ENCODE data around the gene RGSL1. TPM values are rescaled to one million over a fixed set of nuclear protein-coding genes. Genes with fewer than 3 reads are reported as not detected.
"Not testable (repeated sequence)": the region's sequence is repeated elsewhere in the genome, so short reads cannot be mapped to it uniquely, and the experiment has no call there.

RGSL1 gene
- total and polyA plus RNA-seq, 9 donors: not detected

DNA sequence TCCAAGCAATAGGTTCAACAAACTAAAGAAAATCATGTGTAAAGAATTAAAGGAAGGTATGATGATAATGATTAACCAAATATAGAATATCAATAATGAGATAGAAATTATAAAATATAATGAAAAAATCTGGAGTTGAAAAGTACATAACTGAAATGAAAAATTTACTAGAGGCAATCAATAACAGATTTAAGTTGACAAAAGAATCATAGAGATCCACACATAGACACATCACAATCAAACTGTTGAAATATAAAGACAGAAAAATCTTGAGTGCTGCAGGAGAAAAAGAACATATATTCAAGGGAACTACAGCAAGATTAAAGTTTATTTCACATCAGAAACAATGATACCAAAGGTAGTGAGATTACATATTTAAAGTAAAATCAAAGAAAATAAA, 75.4 kb downstream of the RGSL1 start:
- Histone ChIP-seq H3K4me1 (ENCODE audit: insufficient read depth) (no peaks in the 10 kb centered on the region), H3K27ac (no peak overlapping the region), H3K4me3 (no peak overlapping the region), H3K27me3 (no peaks in the 10 kb centered on the region), H3K36me3 (no peaks in the 10 kb centered on the region), H3K9me3 (no peaks in the 10 kb centered on the region)
- intact Hi-C loops (cut with DNase I): no loop called here
- no peak for DNase-seq
- TF ChIP-seq POLR2A (IDR thresholded peaks at IDR 0.05) (no peak), EP300 (IDR thresholded peaks at IDR 0.05) (no peak)
- TF ChIP-seq, protein P1, sequence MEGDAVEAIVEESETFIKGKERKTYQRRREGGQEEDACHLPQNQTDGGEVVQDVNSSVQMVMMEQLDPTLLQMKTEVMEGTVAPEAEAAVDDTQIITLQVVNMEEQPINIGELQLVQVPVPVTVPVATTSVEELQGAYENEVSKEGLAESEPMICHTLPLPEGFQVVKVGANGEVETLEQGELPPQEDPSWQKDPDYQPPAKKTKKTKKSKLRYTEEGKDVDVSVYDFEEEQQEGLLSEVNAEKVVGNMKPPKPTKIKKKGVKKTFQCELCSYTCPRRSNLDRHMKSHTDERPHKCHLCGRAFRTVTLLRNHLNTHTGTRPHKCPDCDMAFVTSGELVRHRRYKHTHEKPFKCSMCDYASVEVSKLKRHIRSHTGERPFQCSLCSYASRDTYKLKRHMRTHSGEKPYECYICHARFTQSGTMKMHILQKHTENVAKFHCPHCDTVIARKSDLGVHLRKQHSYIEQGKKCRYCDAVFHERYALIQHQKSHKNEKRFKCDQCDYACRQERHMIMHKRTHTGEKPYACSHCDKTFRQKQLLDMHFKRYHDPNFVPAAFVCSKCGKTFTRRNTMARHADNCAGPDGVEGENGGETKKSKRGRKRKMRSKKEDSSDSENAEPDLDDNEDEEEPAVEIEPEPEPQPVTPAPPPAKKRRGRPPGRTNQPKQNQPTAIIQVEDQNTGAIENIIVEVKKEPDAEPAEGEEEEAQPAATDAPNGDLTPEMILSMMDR (IDR thresholded peaks at IDR 0.05): no peak

DNA sequence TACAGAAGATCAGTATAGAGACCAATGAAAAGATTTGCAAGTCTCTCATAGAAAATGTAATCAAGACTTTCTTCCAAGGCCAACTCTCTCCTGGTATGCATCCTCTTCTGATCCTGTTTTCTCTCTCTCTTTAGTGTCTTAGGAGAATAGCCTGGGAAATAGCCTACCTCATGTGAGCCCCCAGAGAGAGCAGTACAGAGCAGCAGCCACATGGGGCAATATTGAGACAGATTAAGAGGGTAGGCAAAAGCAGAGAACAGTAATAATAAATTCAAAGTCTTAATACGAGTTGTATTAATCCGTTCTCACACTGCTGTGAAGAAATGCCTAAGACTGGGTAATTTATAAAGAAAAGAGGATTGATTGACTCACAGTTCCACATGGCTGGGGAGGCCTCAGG, 77.7 kb downstream of the RGSL1 start:
- TF ChIP-seq EP300 (IDR thresholded peaks at IDR 0.05): no peak
- TF ChIP-seq, protein P1 (IDR thresholded peaks at IDR 0.05): no peak
- no peak for TF ChIP-seq POLR2A (IDR thresholded peaks at IDR 0.05)
- WGBS, 3 donors: 73 to 78% (median 76%) methylated on average over 2 of the region's 2 CpGs
- H3K27ac ChIP-seq: no peak overlapping the region

DNA sequence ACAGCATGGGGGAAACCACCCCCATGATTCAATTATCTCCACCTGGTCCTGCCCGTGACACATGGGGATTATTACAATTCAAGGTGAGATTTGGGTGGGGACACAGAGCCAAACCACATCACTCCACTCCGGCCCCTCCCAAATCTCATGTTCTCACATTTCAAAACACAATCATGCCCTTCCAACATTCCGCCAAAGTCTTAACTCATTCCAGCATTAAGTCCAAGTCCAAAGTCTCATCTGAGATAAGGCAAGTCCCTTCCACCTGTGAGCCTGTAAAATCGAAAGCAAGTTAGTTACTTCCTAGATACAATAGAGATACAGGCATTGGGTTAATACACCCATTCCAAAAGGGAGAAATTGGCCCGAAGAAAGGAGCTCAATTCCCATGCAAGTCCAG, 78.3 kb downstream of the RGSL1 start:
- DNase-seq; H3K27ac ChIP-seq; H3K4me1 ChIP-seq (ENCODE audit: insufficient read depth); H3K36me3 ChIP-seq; H3K27me3 ChIP-seq; H3K9me3 ChIP-seq; H3K4me3 ChIP-seq; intact Hi-C loops (cut with DNase I): not testable (repeated sequence)
- 81 to 88% (median 83%) methylated on average over 5 of the region's 5 CpGs for WGBS, 3 donors

More for the DNA sequence above, 77.7 kb downstream of the RGSL1 start:
- intact Hi-C loops (cut with DNase I): no loop called here
- Histone ChIP-seq H3K9me3 (no peaks in the 10 kb centered on the region), H3K4me3 (no peak overlapping the region), H3K27me3 (no peaks in the 10 kb centered on the region), H3K36me3 (no peaks in the 10 kb centered on the region), H3K4me1 (ENCODE audit: insufficient read depth) (no peaks in the 10 kb centered on the region)
- DNase-seq: no peak

DNA sequence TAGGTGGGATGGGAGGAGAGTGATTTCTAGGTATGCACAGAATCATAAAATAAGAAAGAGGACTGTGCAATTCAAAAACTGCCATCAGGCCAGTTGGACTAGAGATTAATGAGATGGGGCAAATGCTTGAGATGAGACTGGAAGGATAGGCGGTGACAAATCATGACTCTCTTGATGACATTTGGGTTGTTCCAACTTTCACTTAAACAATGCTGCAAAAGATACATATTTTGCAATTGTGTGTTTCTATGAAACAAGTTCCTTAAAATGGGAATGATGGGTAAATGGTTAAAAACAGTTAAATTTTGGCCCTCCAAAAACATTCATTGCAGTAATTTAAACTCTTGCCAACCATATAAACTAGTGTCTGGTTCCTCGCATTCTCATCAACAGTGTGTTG, 84.0 kb downstream of the RGSL1 start:
- Histone ChIP-seq H3K36me3 (no peaks in the 10 kb centered on the region), H3K27ac (no peak overlapping the region), H3K27me3 (no peaks in the 10 kb centered on the region), H3K4me3 (no peak overlapping the region), H3K4me1 (ENCODE audit: insufficient read depth) (no peaks in the 10 kb centered on the region), H3K9me3 (no peaks in the 10 kb centered on the region)
- TF ChIP-seq, protein P1 (IDR thresholded peaks at IDR 0.05): no peak
- TF ChIP-seq EP300 (IDR thresholded peaks at IDR 0.05): no peak
- DNase-seq: no peak
- WGBS, 3 donors: 93 to 97% (median 96%) methylated on average over 2 of the region's 2 CpGs
- intact Hi-C loops (cut with DNase I): no loop called here

DNA sequence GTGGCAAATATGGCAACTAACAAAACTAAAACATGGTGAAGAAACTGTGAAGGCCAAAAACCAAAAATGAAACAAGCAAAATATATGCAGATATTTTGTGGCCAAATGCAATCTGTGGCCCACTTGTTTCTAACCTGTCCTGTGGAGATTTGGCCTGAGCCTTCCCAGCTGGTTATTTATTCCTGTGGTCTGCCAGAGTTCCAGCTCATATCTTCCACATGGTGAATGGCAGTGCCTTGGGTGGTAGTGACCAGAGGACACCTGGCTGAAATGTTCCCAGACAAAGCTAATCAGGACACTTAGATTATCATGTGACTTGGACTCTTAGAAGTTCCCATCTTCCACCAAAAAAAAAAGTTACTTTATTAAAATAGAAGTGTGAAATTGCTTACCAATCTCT, 99.4 kb downstream of the RGSL1 start:
- no peak for DNase-seq
- no peak overlapping the region for H3K4me3 ChIP-seq
- no peaks in the 10 kb centered on the region for H3K4me1 ChIP-seq (ENCODE audit: insufficient read depth)
- no peak overlapping the region for H3K27ac ChIP-seq
- H3K9me3 ChIP-seq: no peaks in the 10 kb centered on the region
- H3K36me3 ChIP-seq: no peaks in the 10 kb centered on the region
- intact Hi-C loops (cut with DNase I): no loop called here
- H3K27me3 ChIP-seq: no peaks in the 10 kb centered on the region
- no peak for TF ChIP-seq POLR2A (IDR thresholded peaks at IDR 0.05)

DNA sequence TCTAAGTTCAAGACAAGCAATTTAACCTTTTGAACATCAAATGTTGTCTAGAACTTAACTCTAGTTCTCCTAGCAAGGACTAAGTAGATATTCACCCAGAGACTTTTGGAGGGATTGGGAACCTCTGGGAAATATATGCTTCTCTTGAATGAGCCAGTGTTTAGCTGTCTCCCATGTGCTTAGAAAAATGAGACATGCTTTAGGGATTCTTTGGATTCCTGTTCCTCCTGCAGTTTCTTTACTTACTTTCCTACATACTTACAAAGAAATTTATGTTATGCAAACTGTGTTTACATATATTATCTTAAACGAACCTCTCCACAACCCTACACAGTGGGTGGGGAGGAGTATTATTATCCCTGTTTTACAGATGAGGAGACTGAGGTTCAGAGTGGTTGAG, 99.9 kb downstream of the RGSL1 start:
- no peak for TF ChIP-seq EP300 (IDR thresholded peaks at IDR 0.05)
- TF ChIP-seq POLR2A (IDR thresholded peaks at IDR 0.05): no peak
- TF ChIP-seq, protein P1 (IDR thresholded peaks at IDR 0.05): no peak
- DNase-seq: no peak
- no peaks in the 10 kb centered on the region for H3K9me3 ChIP-seq
- intact Hi-C loops (cut with DNase I): no loop called here
- 5 to 19% (median 10%) methylated on average over 1 of the region's 1 CpG for WGBS, 3 donors
- H3K4me3 ChIP-seq: no peak overlapping the region
- no peaks in the 10 kb centered on the region for H3K27me3 ChIP-seq
- H3K27ac ChIP-seq: no peak overlapping the region
- no peaks in the 10 kb centered on the region for H3K36me3 ChIP-seq
- no peaks in the 10 kb centered on the region for H3K4me1 ChIP-seq (ENCODE audit: insufficient read depth)
